Muscle layer of colon (tissue), 2 donors: ENCODE results near the gene TNIP2.

Experiments used
- H3K27ac ChIP-seq: one replicate; pipeline ENCODE4 v1.7.0; 2013; ENCODE audit warnings: low read depth, mild to moderate bottlenecking, low read length, moderate library complexity
- H3K27me3 ChIP-seq, 2 donors: one replicate each; pipeline ENCODE4 v1.7.0; 2013; ENCODE audit warnings: low read length in 2 of 2, mild to moderate bottlenecking in 2 of 2; ENCODE audit not compliant: insufficient read depth in 2 of 2, control insufficient read depth in 1 of 2
- H3K36me3 ChIP-seq: one replicate; pipeline ENCODE4 v1.7.0; 2013; ENCODE audit warnings: mild to moderate bottlenecking, low read length; ENCODE audit not compliant: insufficient read depth
- H3K4me1 ChIP-seq: one replicate; pipeline ENCODE4 v1.7.0; 2013; ENCODE audit warnings: mild to moderate bottlenecking, low read length; ENCODE audit not compliant: insufficient read depth
- H3K4me3 ChIP-seq, 2 donors: one replicate each; pipeline ENCODE4 v1.7.0; 2013; ENCODE audit warnings: low read length in 2 of 2, low read depth in 1 of 2, mild to moderate bottlenecking in 1 of 2, moderate library complexity in 1 of 2
- H3K9ac ChIP-seq: one replicate; pipeline ENCODE4 v1.7.0; 2013; ENCODE audit warnings: low read length
- H3K9me3 ChIP-seq: one replicate; pipeline ENCODE4 v1.7.0; 2013; ENCODE audit warnings: mild to moderate bottlenecking, low read length
- donor health status: abdominal sarcoma.
- donor health status: Adenocarcinoma of cecum.

The TNIP2 gene

DNA sequence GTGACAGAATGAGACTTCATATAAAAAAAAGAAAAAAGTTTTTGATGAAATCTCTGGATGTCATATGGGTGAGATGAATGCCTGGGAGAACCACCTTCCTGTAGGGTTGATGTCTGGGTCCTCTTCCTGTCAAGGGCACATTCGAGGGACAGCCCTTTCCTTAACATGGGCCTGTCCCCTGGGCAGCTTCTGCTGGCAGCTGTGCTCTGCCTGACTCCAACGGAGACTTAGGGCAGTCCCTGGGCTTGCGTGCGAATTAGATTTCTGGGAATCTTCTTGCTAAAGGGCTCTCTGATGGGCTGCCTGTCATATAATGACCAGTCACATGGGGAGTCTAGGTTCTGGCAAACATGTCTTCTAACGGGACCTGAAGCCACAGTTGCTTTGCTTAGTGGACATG, 40.7 kb downstream of the TNIP2 start:
- peaks cover 3% of the 10 kb centered on the region for H3K4me1 ChIP-seq
- H3K9ac ChIP-seq = no peak overlapping the region
- H3K27ac ChIP-seq = no peak overlapping the region
- no peak overlapping the region for H3K4me3 ChIP-seq
- H3K9me3 ChIP-seq = no peaks in the 10 kb centered on the region
- peaks cover 24% of the 10 kb centered on the region for H3K36me3 ChIP-seq
- H3K27me3 ChIP-seq = no peaks in the 10 kb centered on the region

GRCh38 chr4:2714918-2715317, 41.2 kb downstream of the TNIP2 start:
- no peak overlapping the region for H3K27ac ChIP-seq
- peaks cover 3% of the 10 kb centered on the region for H3K4me1 ChIP-seq
- no peak overlapping the region for H3K4me3 ChIP-seq
- H3K27me3 ChIP-seq = no peaks in the 10 kb centered on the region
- H3K9me3 ChIP-seq = no peaks in the 10 kb centered on the region
- H3K9ac ChIP-seq = no peak overlapping the region
- peaks cover 24% of the 10 kb centered on the region for H3K36me3 ChIP-seq

DNA sequence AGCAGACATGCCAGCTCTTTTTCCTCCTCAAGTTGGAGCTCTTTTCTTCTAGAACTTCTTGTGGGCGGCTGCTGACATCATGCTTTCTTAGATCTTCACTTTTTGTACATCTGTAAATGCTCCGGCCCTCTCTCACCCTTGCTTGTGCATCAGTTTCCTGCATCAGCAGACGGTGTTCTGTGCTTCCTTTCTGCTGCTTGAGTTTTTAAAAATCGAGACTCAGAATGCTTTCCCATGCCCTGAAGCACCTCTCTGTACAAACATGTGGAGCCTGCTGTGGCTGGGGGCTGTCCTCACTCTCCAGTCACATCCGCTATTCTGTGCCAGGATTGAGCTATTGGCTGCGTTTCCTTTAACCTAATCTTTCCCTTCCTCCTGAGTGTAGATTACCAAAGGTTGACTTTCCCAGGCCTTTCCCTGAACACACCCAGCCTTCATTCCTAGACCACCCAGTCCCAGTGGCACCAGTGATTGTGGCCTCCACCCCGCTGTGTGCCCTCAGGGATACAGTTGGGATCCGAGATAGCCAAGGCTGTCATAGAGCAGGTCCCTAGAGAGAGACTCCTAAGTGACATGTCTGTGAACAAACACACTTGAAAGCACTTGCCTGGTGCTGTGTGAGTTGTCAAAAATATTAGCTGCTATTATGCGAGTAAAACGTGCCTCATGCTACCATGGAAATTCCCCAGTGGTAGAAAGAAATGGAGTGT, 41.9 kb downstream of the TNIP2 start:
- Histone ChIP-seq H3K36me3 (peaks cover 24% of the 10 kb centered on the region), H3K27me3 (no peaks in the 10 kb centered on the region), H3K9me3 (no peaks in the 10 kb centered on the region), H3K9ac (no peak overlapping the region), H3K4me1 (peaks cover 3% of the 10 kb centered on the region), H3K27ac (peak overlapping the region; percentile 42), H3K4me3 (no peak overlapping the region)

GRCh38 chr4:2713337-2713736, 42.8 kb downstream of the TNIP2 start:
- peaks cover 3% of the 10 kb centered on the region for H3K4me1 ChIP-seq
- H3K4me3 ChIP-seq = no peak overlapping the region
- no peak overlapping the region for H3K9ac ChIP-seq
- H3K27me3 ChIP-seq = no peaks in the 10 kb centered on the region
- no peak overlapping the region for H3K27ac ChIP-seq
- no peaks in the 10 kb centered on the region for H3K9me3 ChIP-seq
- H3K36me3 ChIP-seq = peaks cover 22% of the 10 kb centered on the region

GRCh38 chr4:2712261-2712842, 43.8 kb downstream of the TNIP2 start:
- peaks cover 3% of the 10 kb centered on the region for H3K4me1 ChIP-seq
- no peaks in the 10 kb centered on the region for H3K9me3 ChIP-seq
- H3K27ac ChIP-seq = no peak overlapping the region
- H3K36me3 ChIP-seq = peaks cover 18% of the 10 kb centered on the region
- no peaks in the 10 kb centered on the region for H3K27me3 ChIP-seq
- H3K9ac ChIP-seq = no peak overlapping the region
- H3K4me3 ChIP-seq = no peak overlapping the region

GRCh38 chr4:2702770-2703169, 53.4 kb downstream of the TNIP2 start:
- no peak overlapping the region for H3K9ac ChIP-seq
- H3K4me3 ChIP-seq = no peak overlapping the region
- no peak overlapping the region for H3K27ac ChIP-seq
- peaks cover 50% of the 10 kb centered on the region for H3K36me3 ChIP-seq
- no peaks in the 10 kb centered on the region for H3K4me1 ChIP-seq
- H3K9me3 ChIP-seq = no peaks in the 10 kb centered on the region
- H3K27me3 ChIP-seq = no peaks in the 10 kb centered on the region

DNA sequence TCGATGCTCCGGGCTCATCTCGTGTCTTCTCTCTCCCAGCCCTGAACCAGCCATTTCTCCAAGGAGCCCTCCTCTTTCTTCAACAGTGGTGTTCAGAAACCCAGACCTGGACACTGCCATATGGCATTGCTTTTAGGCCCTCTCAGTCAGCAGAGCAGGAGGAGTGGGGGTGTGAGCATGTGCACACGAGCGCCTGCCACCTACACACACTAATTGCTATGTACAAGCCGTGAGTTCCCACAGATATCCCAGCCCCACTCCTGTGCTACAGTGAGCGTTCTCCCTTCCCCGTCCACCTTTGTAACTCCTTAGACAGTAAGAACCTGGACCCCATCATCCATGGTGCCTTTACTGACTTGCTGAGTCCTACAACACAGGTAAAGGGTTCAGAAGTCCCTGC, 53.8 kb downstream of the TNIP2 start:
- H3K27ac ChIP-seq = no peak overlapping the region
- peaks cover 54% of the 10 kb centered on the region for H3K36me3 ChIP-seq
- H3K4me3 ChIP-seq = no peak overlapping the region
- no peaks in the 10 kb centered on the region for H3K9me3 ChIP-seq
- no peaks in the 10 kb centered on the region for H3K4me1 ChIP-seq
- no peaks in the 10 kb centered on the region for H3K27me3 ChIP-seq
- no peak overlapping the region for H3K9ac ChIP-seq

GRCh38 chr4:2700031-2700430, 56.1 kb downstream of the TNIP2 start:
- Histone ChIP-seq H3K27ac (no peak overlapping the region), H3K9ac (no peak overlapping the region), H3K4me1 (no peaks in the 10 kb centered on the region), H3K4me3 (no peak overlapping the region), H3K36me3 (peaks cover 75% of the 10 kb centered on the region), H3K27me3 (no peaks in the 10 kb centered on the region), H3K9me3 (no peaks in the 10 kb centered on the region)

DNA sequence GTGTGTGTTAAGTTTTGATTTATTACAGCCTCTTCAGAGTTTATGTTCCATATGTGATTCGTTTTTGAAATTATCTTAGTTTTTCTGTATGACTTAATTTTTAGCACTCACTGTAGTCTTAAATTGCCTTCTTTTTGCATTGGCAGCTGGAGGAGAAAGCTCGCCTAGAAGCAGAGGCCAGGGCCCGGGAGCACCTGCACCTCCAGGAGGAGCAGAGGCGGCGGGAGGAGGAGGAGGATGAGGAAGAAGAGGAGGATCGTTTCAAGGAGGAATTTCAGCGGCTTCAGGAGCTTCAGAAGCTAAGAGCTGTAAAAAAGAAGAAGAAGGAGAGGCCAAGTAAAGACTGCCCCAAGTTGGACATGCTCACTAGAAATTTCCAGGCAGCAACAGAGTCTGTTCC, 56.6 kb downstream of the TNIP2 start:
- Histone ChIP-seq H3K4me3 (no peak overlapping the region), H3K4me1 (no peaks in the 10 kb centered on the region), H3K9me3 (no peaks in the 10 kb centered on the region), H3K27me3 (no peaks in the 10 kb centered on the region), H3K9ac (no peak overlapping the region), H3K36me3 (peaks cover 80% of the 10 kb centered on the region), H3K27ac (no peak overlapping the region)

DNA sequence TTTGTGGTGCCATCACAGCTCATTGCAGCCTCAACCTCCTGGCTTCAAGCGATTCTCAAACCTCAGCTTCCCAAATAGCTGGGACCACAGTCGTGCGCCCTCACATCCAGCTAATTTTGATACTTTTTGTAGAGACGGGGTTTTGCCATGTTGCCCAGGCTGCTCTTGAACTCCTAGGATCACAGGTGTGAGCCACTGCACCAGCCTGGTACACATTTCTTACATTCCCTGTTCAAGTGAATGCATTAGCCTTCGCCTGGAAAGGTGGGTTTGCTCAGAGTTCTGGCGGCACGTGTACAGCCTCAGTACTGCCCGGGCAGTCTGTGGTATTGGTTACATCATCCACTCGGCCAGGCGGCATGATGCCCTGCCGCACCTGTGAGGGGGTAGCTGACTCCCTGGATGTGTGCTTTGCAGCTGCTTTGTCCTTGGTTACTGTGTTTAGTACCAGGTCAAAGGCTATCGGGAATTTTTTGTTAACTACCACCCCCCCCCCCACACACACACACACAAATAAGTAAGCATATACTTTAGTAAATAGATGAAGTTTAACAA, 57.1 kb downstream of the TNIP2 start:
- no peaks in the 10 kb centered on the region for H3K4me1 ChIP-seq
- peaks cover 84% of the 10 kb centered on the region for H3K36me3 ChIP-seq
- H3K9me3 ChIP-seq = no peaks in the 10 kb centered on the region
- no peak overlapping the region for H3K9ac ChIP-seq
- H3K27me3 ChIP-seq = no peaks in the 10 kb centered on the region
- no peak overlapping the region for H3K27ac ChIP-seq
- H3K4me3 ChIP-seq = no peak overlapping the region

DNA sequence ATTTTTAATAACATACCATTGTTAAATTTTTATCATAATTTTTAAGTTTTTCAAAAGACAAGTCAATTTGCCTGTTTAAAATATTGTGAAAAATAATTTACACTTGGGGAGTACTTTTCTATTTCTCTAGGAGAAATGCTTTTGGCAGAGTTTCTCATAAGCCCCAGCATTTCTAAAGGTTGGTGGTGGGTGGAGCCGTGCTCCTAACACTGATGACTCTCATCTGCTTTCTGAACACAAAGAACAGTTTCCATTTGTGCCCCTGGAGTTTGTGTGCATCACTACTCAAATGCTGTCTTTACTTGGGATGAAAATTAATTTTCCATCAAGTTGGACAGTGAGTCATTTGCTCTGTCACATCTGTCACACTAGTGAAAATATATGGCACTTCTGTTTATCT, 57.6 kb downstream of the TNIP2 start:
- no peaks in the 10 kb centered on the region for H3K9me3 ChIP-seq
- H3K4me1 ChIP-seq = no peaks in the 10 kb centered on the region
- peaks cover 84% of the 10 kb centered on the region for H3K36me3 ChIP-seq
- no peak overlapping the region for H3K4me3 ChIP-seq
- no peak overlapping the region for H3K27ac ChIP-seq
- H3K27me3 ChIP-seq = no peaks in the 10 kb centered on the region
- no peak overlapping the region for H3K9ac ChIP-seq

DNA sequence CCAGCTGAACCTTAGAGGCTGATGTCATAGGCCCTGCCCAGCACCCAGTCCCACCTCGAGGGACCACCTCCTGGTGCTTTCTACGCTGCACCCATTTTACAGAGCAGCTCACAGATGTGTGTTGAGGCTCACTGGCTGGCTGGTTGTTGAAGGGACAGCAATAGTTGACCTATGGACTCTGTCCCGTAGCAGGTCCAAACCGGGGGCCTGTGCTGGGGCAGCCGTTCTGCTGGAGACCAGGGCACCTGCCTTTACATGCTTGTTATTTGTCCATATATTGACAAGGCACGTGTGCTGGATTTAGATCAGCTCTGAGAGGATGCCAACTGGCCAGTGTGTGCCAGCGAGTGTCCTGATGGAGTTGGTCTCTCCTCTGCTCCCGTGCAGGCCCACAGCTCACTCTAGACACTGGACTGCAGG, 58.1 kb downstream of the TNIP2 start:
- Histone ChIP-seq H3K36me3 (peaks cover 82% of the 10 kb centered on the region), H3K4me3 (no peak overlapping the region), H3K27me3 (no peaks in the 10 kb centered on the region), H3K9me3 (no peaks in the 10 kb centered on the region), H3K4me1 (no peaks in the 10 kb centered on the region), H3K27ac (no peak overlapping the region), H3K9ac (no peak overlapping the region)
